ENCODE results near the gene SELENON. TPM values are rescaled to one million over a fixed set of nuclear protein-coding genes. Genes with fewer than 3 reads are reported as not detected.
A peak's percentile ranks its signal among the peaks of the same experiment; 100 is the strongest.

The SELENON gene
- total and polyA plus RNA-seq, 2 of the 13 experiments (the other 11 are each of a cell fraction or from before 2014, with no cell fraction given) = 3.8 to 8.0 TPM

DNA sequence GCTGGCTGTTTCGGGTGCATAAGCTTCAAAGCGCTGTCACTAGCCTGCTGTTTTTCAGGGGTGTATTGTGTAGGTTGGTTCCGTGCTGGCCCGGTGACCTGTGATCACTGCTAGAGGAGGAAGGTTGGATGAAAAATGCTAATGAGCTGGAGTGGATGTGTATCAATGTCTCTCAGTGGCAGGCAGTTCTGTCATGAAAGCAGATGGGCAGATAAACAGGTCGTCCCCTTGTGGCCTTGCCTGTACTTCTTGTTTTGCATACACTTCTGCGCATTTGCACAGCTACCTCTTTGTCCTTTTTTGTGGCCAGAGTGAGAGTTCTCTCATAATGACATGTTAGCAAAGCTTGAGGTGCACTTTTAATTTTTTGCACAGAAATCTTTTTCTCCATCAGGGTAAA lies 2.9 kb downstream of the SELENON start:
- Histone ChIP-seq H3K4me2 (ENCODE audit: low read depth, low read length) (no peak overlapping the region), H4K20me1 (ENCODE audit: insufficient read depth, low read length) (no peaks in the 10 kb centered on the region), H3K9me3 (ENCODE audit: low read length) (no peaks in the 10 kb centered on the region), H3K27ac (ENCODE audit: extremely low read length, insufficient read depth, low read length) (no peak overlapping the region), H3K79me2 (ENCODE audit: insufficient read depth, low read length) (no peaks in the 10 kb centered on the region), H3K4me1 (ENCODE audit: insufficient read depth, low read length) (peaks cover 19% of the 10 kb centered on the region), H3K36me3 (replicated peaks in 1 of 2; ENCODE audit: control insufficient read depth in 1 of 2, insufficient read depth in 2 of 2, low read length in 2 of 2) (no peaks in the 10 kb centered on the region), H3K4me3 (replicated peaks in 1 of 3; ENCODE audit: insufficient read depth in 1 of 3, low read depth in 2 of 3, low read length in 3 of 3) (no peak overlapping the region), H2AFZ (ENCODE audit: low read length) (no peak overlapping the region), H3K27me3 (ENCODE audit: control insufficient read depth in 1 of 2, insufficient read depth in 2 of 2, low read length in 2 of 2) (no peaks in the 10 kb centered on the region), H3K9ac (ENCODE audit: insufficient read depth, low read depth, low read length) (no peak overlapping the region)
- in situ Hi-C loops (cut with HindIII; ENCODE audit: extremely low pct_ligation_motif_present, low pct_unique_long_range_greater_than_20kb) (loop anchor here (25.0 kb wide), 1 partner anchor 191 kb away; the partner anchor contains the start of gene MAN1C1), intact Hi-C loops (cut with micrococcal nuclease; ENCODE audit: unreplicated experiment) (no loop called here)
- no peak for DNase-seq (ENCODE audit: low spot score)
- TF ChIP-seq ZNF17 (CRISPR knock-in tag; IDR thresholded peaks at IDR 0.05) (no peak), DPF2 (CRISPR knock-in tag; IDR thresholded peaks at IDR 0.05; ENCODE audit: borderline replicate concordance, low read depth) (no peak)
- TF ChIP-seq, protein P1, sequence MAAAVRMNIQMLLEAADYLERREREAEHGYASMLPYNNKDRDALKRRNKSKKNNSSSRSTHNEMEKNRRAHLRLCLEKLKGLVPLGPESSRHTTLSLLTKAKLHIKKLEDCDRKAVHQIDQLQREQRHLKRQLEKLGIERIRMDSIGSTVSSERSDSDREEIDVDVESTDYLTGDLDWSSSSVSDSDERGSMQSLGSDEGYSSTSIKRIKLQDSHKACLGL (CRISPR knock-in tag; IDR thresholded peaks at IDR 0.05) = no peak
- FAIRE-seq = no peak
- ChIA-PET POLR2A (interaction anchor here (1.2 to 1.8 kb wide), 3 partner anchors 9 to 29 kb away, joined by 4 to 5 read pairs (median 4); partner anchors contain the start of gene MTFR1L), CTCF (ENCODE audit: low intra/inter-chr PET ratio, low total read pairs) (no interaction called here)
- 73% methylated on average over 6 of the region's 6 CpGs for WGBS (ENCODE audit: low lambda C conversion rate)
- ATAC-seq = no peak
- BruUV-seq (replicated peaks) = TSS peak; percentile 61

DNA sequence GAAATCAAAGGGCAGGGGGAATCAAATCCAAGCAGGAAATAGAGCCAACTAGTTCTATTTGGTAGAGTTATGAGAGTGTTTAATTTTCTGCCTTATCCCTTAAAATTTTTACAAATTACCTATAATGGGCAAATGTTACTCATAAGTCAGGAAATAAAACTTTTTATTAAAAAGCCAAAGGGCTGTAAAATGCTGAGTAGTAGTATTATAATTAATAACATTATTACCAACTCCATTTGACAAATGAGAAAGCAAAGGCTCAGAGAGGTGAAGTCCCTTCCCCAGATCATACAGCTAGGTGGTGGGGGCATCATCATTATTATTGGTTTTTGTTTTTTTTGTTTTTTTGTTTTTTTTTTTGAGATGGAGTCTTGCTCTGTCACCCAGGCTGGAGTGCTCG lies 3.4 kb downstream of the SELENON start:
- no TSS peak for BruUV-seq (replicated peaks)
- WGBS (ENCODE audit: low lambda C conversion rate) = 89% methylated on average over 1 of the region's 1 CpG
- no peak for ATAC-seq

More for the DNA sequence above, 3.4 kb downstream of the SELENON start:
- TF ChIP-seq MAFK (conservative IDR thresholded peaks at IDR 0.05 in 1 of 2, IDR thresholded peaks at IDR 0.05 in 1 of 2; ENCODE audit: low read length in 2 of 2) (peak; percentile 14 to 44; a peak in 2 of 4 replicates), CHCHD3 (CRISPR knock-in tag; IDR thresholded peaks at IDR 0.05) (no peak), SSRP1 (CRISPR knock-in tag; IDR thresholded peaks at IDR 0.05) (no peak), MAFF (IDR thresholded peaks at IDR 0.05; ENCODE audit: low read depth, low read length) (0 out of 2 replicates have a peak, but pooled peaks have one; percentile 5), ZNF530 (CRISPR knock-in tag; IDR thresholded peaks at IDR 0.05; ENCODE audit: low read depth) (no peak), FOXP1 (IDR thresholded peaks at IDR 0.05) (no peak), FOXP1 (CRISPR knock-in tag; IDR thresholded peaks at IDR 0.05) (no peak), NCOR1 (IDR thresholded peaks at IDR 0.05; ENCODE audit: borderline replicate concordance, low read length) (no peak), ZSCAN31 (CRISPR knock-in tag; IDR thresholded peaks at IDR 0.05; ENCODE audit: low read depth) (no peak), NRL (CRISPR knock-in tag; IDR thresholded peaks at IDR 0.05; ENCODE audit: borderline replicate concordance) (no peak), RAD21 (CRISPR knock-in tag; IDR thresholded peaks at IDR 0.05) (no peak), RFXAP (CRISPR knock-in tag; IDR thresholded peaks at IDR 0.05; ENCODE audit: borderline replicate concordance) (no peak)
- TF ChIP-seq, protein P2, sequence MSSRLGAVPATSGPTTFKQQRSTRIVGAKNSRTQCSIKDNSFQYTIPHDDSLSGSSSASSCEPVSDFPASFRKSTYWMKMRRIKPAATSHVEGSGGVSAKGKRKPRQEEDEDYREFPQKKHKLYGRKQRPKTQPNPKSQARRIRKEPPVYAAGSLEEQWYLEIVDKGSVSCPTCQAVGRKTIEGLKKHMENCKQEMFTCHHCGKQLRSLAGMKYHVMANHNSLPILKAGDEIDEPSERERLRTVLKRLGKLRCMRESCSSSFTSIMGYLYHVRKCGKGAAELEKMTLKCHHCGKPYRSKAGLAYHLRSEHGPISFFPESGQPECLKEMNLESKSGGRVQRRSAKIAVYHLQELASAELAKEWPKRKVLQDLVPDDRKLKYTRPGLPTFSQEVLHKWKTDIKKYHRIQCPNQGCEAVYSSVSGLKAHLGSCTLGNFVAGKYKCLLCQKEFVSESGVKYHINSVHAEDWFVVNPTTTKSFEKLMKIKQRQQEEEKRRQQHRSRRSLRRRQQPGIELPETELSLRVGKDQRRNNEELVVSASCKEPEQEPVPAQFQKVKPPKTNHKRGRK (CRISPR knock-in tag; IDR thresholded peaks at IDR 0.05) = no peak
- in situ Hi-C loops (cut with HindIII; ENCODE audit: extremely low pct_ligation_motif_present, low pct_unique_long_range_greater_than_20kb) (loop anchor here (25.0 kb wide), 1 partner anchor 191 kb away; the partner anchor contains the start of gene MAN1C1), intact Hi-C loops (cut with micrococcal nuclease; ENCODE audit: unreplicated experiment) (no loop called here)
- Histone ChIP-seq H3K9ac (ENCODE audit: insufficient read depth, low read depth, low read length) (no peak overlapping the region), H3K36me3 (replicated peaks in 1 of 2; ENCODE audit: control insufficient read depth in 1 of 2, insufficient read depth in 2 of 2, low read length in 2 of 2) (no peaks in the 10 kb centered on the region), H3K4me3 (replicated peaks in 1 of 3; ENCODE audit: insufficient read depth in 1 of 3, low read depth in 2 of 3, low read length in 3 of 3) (no peak overlapping the region), H3K4me2 (ENCODE audit: low read depth, low read length) (no peak overlapping the region), H3K4me1 (ENCODE audit: insufficient read depth, low read length) (peaks cover 19% of the 10 kb centered on the region), H4K20me1 (ENCODE audit: insufficient read depth, low read length) (no peaks in the 10 kb centered on the region), H2AFZ (ENCODE audit: low read length) (no peak overlapping the region), H3K79me2 (ENCODE audit: insufficient read depth, low read length) (no peaks in the 10 kb centered on the region), H3K27ac (ENCODE audit: extremely low read length, insufficient read depth, low read length) (no peak overlapping the region), H3K9me3 (ENCODE audit: low read length) (no peaks in the 10 kb centered on the region), H3K27me3 (ENCODE audit: control insufficient read depth in 1 of 2, insufficient read depth in 2 of 2, low read length in 2 of 2) (no peaks in the 10 kb centered on the region)
- CTCF ChIA-PET (ENCODE audit: low intra/inter-chr PET ratio, low total read pairs) = no interaction called here
- FAIRE-seq (no peak), DNase-seq (ENCODE audit: low spot score) (no peak)
- POLR2A ChIA-PET = no interaction called here
